Fibroblast of skin of back (primary cell): ENCODE data around the gene GGT6. TPM values are rescaled to one million over a fixed set of nuclear protein-coding genes. Genes with fewer than 3 reads are reported as not detected.
"Not testable (repeated sequence)": the region's sequence is repeated elsewhere in the genome, so short reads cannot be mapped to it uniquely, and the experiment has no call there.

Source experiments
- DNase-seq: peaks from one replicate; pipeline ENCODE4 v3.0.0-alpha.2; 2013
- polyA plus RNA-seq, 2 experiments: library from polyadenylated mRNA; unstranded; fragments of 120-200 nt; gene quantifications; one replicate each; pipeline ENCODE4 v1.2.1, GENCODE V29; 2013; ENCODE audit not compliant: insufficient read length in 2 of 2

The GGT6 gene, protein sequence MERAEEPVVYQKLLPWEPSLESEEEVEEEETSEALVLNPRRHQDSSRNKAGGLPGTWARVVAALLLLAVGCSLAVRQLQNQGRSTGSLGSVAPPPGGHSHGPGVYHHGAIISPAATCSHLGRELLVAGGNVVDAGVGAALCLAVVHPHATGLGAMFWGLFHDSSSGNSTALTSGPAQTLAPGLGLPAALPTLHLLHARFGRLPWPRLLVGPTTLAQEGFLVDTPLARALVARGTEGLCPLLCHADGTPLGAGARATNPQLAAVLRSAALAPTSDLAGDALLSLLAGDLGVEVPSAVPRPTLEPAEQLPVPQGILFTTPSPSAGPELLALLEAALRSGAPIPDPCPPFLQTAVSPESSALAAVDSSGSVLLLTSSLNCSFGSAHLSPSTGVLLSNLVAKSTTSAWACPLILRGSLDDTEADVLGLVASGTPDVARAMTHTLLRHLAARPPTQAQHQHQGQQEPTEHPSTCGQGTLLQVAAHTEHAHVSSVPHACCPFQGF
- polyA plus RNA-seq (2013, experiment 1 of 2; ENCODE audit: insufficient read length), result 0.05 TPM
- polyA plus RNA-seq (2013, experiment 2 of 2; ENCODE audit: insufficient read length), result 0.08 TPM

- no peak for DNase-seq
These were observed at the start of gene GGT6 for GRCh38 chr17:4560421-4560820. TSS of gene GGT6 (minus strand) at chr17:4560577. CDS start at chr17:4560521, 56 bp downstream.

GRCh38 chr17:4610162-4610561 lies 49.8 kb upstream of the GGT6 start:
- no peak for DNase-seq

DNA sequence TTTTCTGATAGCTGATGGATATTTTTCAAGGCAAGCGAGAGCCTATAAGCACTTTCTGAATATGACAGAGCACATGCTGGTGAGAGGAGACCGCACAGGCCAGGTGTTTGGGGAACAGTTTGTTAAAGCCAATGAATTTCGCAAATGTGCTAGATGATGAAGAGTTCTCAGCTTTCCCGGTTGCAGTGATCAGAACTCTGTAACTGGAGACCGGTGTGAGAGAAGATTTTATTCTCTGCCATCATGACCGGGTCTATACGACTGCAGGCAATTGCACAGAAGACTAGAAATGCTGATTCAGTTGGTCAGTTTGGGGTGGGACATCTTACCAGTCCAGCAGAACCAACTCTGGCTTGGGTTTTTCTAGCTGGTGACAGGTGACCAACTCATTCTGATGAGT lies 49.4 kb upstream of the GGT6 start:
- DNase-seq, result no peak

DNA sequence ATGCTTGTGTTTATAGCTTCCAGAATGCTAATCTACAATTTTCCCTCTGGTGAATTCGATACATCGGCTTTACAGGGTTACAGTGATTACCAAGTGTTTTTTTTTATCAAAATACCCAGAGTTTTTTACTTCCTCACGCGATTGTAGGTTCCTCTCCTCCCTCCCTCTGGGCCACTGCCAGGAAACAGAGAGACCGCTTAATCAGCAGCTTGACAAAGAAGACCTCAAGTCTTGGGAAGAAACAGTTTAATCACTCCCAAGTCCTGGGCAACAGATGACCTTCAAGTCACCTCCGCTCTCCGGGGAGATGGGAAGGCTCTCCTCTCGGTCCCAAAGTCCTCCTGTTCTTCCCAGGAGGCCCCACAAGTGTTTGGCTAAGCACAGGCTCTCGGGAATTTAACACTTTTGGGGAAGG lies 47.4 kb upstream of the GGT6 start:
- peak; percentile 64 for DNase-seq

GRCh38 chr17:4607261-4607741 lies 46.9 kb upstream of the GGT6 start:
- no peak for DNase-seq

DNA sequence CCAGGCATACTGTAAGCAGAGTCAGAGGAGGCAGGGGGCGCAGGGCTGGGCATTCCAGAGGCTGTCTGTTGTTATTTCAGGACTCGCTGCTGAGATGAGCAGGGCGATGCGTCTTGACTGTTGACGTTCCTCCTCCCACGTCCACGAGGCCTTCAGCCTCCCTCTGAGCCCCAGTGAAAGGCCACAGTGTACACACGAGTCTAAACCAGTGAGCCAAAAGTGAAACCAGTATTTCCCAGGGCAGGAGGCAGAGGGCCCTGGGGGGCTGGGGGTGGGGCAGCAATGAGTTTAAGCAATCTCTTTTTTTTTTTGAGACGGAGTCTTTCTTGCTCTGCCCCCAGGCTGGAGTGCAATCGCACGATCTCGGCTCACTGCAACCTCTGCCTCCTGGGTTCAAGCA lies 45.4 kb upstream of the GGT6 start:
- peak; percentile 28 for DNase-seq

- DNase-seq, result not testable (repeated sequence)
These were observed 44.4 kb upstream of the GGT6 start for GRCh38 chr17:4604736-4605135.

DNA sequence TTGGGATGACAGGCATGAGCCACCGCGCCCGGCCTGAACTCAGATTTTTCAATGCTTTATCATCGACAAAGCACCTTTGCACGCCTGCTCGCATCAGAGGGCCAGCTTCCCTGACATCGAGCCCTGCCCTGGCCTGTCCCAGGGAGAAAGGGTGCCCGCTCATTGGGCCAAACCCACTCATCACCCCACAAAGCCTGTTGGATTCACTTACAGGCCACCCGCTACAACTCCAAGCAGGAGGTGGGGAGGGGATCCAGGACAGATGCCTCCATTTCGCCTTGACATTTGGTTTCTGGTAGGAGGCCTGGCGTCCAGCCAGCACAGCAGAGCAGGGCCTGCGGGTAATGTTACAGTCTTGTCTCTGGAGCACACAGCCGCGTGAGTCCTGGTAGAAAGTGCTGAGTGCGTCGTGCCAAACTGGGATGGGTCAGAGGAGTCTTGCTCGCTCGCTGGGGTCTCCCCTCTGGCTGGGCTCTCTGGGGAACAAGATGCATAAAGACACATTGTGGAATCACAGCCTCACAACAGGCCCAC lies 43.8 kb upstream of the GGT6 start:
- peak; percentile 53 for DNase-seq

- no peak for DNase-seq
These were observed 41.7 kb upstream of the GGT6 start for GRCh38 chr17:4602041-4602440.

DNA sequence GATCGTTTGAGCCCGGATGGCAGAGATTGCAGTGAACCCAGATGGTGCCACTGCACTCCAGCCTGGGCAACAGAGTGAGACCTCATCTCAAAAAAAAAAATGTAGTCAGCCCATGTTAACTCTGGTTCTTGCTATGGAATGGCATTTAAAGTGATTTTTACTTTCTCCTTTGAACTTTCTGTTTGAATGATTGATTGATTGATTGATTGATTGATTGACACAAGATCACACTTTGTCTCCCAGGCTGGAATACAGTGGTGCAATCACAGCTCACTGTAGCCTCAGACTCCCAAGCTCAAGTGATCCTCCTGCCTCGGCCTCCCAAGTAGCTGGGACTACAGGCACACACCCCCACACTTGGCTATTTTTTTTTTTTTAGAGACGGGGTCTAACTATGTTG lies 40.9 kb upstream of the GGT6 start:
- no peak for DNase-seq

DNA sequence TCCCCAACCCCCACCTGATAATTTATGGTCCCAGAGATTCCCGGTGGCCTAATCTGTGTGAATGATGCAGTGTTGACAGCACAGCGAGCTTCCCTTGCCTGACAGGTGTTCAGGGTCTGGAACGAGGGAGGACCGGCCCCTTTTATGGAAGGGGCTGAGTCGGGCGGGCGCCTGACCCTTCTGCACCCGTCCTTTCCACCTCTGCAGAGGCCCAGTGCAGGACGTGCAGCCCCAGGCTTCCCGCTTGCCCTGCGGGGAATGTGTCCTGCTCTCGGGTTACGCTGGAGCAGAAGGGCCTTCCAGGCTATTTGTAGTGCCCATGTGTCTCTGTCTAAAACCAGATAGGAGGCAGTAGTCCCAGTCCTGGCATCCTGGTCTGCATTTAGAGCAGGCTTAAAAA lies 40.2 kb upstream of the GGT6 start:
- no peak for DNase-seq

GRCh38 chr17:4599505-4600281 lies 39.3 kb upstream of the GGT6 start:
- peak; percentile 10 for DNase-seq

GRCh38 chr17:4598776-4599504 lies 38.6 kb upstream of the GGT6 start:
- DNase-seq, result no peak

DNA sequence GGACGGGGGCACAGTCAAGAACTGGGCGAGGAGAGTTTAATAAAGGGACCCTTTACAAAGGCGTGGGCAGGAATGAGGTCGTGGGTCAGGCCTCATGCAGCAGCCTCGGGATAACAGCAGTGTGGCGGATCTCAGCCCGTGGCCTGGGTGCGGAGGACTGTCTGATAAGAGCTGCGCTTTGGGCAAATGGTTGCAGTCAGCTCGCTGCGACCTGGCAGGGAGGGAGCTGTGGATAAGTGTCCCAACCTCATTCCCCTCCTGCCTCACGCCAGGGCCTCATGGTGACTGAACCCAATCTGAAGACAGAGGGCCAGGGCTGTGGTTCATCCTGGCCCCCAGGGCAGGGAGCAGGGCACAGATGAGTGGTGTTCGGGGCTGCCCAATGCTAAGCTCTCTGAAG lies 37.6 kb upstream of the GGT6 start:
- DNase-seq, result no peak

GRCh38 chr17:4596636-4597380 lies 36.4 kb upstream of the GGT6 start:
- no peak for DNase-seq

- DNase-seq, result not testable (repeated sequence)
These were observed 35.4 kb upstream of the GGT6 start for GRCh38 chr17:4595685-4596342.

- no peak for DNase-seq
These were observed 34.7 kb upstream of the GGT6 start for GRCh38 chr17:4594931-4595684.

DNA sequence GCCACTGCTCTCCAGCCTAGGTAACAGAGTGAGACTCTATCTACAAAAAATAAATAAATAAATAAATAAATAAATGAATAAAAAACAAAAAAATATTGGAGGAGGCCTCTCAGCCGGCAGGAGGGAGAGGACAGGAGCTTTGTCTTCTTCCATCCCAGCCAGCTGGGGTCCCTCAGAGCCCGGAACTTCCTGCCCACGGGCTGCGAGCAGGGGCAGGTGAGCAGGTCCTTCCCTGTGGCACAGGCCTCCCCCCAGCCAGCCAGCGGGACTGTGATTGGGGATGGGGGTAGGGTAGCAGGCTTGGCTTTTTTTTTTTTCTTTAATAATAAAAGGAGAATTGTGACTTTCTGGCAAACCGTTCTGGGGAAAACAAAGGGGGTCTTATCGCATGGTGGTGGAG lies 34.0 kb upstream of the GGT6 start:
- DNase-seq, result no peak

- DNase-seq, result no peak
These were observed 32.6 kb upstream of the GGT6 start for GRCh38 chr17:4593021-4593421.
